ENCODE data around the gene HCFC1.

HCFC1 gene

DNA sequence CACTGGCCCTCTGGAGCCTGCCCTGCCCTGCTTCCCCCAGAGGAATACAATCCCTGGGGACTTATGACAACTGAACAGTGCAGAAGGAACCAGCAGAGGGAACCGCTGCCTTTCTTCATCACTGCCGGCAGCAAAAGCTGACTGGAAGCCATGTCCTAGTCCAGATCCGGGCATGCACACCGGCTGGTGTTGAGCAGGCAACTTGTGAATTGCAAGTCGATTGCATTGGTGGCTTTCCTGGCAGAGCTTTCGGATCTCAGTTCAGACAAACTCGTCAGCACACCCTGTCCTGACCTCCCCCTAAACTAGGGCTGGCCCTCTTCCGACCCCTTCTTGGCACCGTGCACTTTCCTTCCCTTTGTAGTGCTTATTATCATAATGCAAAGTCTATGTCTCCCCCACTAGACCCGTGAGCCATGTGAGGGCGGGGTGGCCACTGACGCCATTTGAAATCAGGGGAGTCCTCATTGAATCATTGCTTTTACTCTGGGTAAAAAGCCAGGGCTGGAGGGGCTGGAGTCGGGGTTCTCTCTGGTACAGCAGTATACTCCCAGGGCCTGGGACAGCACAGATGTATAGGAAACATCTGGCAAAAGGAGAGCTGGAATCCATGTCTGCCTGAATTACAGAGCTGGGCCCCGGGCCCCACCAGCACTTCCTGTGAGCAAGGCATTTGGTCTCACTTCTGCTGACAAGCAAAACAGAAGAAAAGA lies 47.3 kb downstream of the HCFC1 start:
- TF ChIP-seq, protein P1, sequence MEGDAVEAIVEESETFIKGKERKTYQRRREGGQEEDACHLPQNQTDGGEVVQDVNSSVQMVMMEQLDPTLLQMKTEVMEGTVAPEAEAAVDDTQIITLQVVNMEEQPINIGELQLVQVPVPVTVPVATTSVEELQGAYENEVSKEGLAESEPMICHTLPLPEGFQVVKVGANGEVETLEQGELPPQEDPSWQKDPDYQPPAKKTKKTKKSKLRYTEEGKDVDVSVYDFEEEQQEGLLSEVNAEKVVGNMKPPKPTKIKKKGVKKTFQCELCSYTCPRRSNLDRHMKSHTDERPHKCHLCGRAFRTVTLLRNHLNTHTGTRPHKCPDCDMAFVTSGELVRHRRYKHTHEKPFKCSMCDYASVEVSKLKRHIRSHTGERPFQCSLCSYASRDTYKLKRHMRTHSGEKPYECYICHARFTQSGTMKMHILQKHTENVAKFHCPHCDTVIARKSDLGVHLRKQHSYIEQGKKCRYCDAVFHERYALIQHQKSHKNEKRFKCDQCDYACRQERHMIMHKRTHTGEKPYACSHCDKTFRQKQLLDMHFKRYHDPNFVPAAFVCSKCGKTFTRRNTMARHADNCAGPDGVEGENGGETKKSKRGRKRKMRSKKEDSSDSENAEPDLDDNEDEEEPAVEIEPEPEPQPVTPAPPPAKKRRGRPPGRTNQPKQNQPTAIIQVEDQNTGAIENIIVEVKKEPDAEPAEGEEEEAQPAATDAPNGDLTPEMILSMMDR (IDR thresholded peaks at IDR 0.05; ENCODE audit: low read depth, low read length): no peak
- no peak for DNase-seq (ENCODE audit: extremely low read depth, low read depth)

DNA sequence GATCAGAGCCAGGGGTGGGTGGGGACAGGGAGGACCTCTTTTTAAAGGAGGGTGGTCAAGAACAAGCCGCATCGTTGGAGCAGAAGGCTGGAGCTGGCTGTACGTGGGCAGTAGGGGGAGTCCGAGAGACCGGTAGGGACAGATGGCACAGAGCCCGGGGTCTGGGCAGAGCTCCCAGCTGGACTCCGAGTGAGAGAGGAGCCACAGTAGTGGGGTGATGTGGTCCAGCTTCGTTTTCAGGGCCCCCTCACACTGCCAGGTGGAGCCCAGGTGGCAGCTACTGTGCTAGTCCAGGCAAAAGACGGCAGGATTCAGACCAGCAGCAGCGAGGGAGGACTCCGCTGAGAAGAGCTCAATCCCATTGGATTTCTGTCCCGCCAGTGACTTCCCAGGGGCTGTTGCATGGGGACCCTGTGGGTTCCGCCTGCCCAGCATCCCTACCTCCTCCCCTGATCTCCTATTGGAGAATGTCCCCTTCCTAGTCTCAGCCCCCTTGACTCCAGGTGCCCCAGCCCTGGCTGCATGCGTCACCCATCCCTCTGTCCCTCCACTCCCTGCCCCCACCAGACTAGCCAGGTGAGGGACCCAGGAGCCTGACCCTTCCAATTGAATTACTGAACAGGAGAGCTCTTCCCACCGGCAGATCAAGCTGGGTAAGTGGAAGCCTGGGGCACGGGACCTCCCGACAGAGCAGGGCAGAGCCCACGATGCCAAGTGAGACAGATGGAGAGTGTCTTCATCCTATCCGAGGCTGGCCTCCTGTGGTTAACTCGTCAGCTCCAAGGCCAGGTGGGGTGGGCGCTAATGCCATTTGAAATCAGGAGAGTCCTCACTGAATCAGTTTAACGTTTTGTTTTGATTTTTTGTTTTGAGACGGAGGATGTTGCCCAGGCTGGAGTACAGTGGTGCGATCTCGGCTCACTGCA lies 48.4 kb downstream of the HCFC1 start:
- TF ChIP-seq, protein P1 (IDR thresholded peaks at IDR 0.05; ENCODE audit: low read depth, low read length): peak; percentile 59
- peak; percentile 8 for DNase-seq (ENCODE audit: extremely low read depth, low read depth)

DNA sequence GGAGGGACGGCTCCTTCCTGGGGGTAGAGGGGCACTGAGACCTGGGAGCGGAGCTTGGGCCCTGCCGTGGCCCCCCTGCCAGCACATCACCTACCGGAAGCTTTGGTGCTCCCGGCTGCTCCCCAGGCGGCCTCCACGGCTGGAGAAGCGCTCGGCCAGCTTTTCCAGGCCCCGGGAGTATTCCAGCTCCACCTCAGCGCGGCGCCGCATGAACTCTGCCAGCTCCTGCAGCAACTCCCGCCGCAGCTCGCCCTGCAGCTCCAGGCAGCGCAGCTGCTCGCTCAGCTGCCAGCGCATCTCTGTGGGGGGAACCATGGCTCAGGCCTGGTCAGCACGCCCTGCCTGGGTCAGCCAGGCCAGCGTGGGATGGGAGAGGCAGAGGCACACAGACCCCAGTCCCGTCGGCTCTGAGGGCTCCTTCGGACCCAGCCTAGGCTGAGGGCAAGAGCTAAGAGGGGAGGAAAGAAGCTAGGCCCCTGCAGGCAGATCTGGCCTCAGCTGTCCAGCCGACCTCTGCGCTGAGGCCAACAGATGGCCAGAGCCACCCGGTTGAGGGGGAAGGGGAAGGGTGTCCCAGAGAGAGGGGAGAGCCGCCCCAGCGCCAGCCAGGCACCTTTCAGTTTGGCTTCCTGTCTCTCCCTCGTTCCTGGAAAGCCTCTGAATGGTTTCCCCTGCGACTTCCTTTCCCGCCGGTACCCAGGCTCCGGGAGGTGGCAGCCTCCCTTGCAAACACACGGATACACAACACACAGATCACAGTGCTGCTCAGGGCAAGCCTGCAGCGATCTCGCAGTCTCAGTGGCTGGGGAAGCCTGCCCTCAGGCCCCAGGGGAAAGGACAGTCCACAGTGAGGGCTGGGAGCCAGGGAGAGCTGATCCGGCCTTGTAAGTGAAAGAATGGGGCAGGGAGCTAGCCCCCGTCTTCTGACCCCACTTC lies 49.8 kb downstream of the HCFC1 start:
- TF ChIP-seq, protein P1 (IDR thresholded peaks at IDR 0.05; ENCODE audit: low read depth, low read length): no peak
- no peak for DNase-seq (ENCODE audit: extremely low read depth, low read depth)

DNA sequence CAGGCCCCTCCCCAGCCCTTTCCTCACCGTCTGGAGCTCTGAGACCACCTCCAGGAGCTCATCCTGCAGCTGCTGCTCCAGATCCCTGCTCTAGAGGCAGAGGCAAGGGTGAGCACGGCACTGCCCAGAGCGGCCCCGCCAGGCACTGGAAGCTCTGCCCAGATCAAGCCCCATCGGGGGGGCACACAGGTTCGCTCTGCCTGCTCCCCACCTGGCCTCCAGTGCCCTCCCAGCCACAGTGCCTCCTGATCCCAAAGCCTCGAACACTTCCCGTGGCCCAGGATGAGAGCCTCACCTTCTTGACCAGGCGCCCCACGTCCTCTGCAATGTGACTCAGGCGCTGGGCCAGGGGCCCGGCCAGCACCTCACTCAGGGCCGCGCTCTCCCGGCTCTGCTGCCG lies 50.5 kb downstream of the HCFC1 start:
- no peak for DNase-seq (ENCODE audit: extremely low read depth, low read depth)
- TF ChIP-seq, protein P1 (IDR thresholded peaks at IDR 0.05; ENCODE audit: low read depth, low read length): no peak

DNA sequence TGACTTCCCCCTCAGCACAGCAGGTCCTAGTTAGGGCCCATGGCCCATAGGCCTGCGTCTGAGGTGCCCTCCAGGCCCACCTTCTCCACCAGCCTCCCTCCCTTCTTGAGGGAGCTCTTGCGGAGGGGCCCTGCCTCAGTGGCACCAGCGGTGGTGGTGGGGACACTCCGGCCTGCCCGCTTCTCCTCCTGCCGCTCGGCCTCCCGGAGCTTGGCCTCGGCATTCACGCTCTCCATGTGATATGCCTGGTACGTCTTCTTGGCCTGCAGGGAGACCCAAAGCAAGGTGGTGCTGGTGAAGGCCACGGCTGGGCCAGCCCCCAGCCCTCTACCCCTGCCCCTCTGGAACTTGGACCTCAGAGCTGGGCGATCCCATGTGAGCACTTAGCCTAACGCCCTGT lies 51.1 kb downstream of the HCFC1 start:
- DNase-seq (ENCODE audit: extremely low read depth, low read depth): no peak
- TF ChIP-seq, protein P1 (IDR thresholded peaks at IDR 0.05; ENCODE audit: low read depth, low read length): no peak

DNA sequence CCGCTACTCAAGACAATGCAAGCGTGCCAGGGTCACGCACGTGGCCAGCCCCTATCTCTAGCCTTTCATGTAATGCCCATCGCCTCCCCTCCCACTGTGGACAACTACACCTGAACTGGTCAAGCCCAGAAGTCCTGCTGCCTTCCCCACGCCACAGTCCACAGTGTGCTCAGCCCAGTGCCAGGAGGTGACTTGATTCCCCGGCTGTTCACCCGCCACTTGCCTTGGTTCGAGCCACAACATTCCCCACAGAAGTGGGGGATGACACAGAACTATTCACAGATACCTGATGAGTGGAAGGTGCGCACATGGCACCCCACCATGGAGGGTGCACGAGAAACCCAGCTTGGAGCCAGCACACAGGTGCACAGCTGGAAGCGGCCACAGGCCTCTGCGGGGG lies 52.3 kb downstream of the HCFC1 start:
- TF ChIP-seq, protein P1 (IDR thresholded peaks at IDR 0.05; ENCODE audit: low read depth, low read length): no peak
- DNase-seq (ENCODE audit: extremely low read depth, low read depth): no peak

All from AG09319 (cell line).